GM12878 (cell line): ENCODE data around the gene MACROD2.

ENCODE experiments used
- BRCA1 ChIP-seq: IDR thresholded peaks from 2 replicates; pipeline ENCODE4 v1.6.1; 2011; ENCODE audit warnings: low read depth, low read length, improper control_type of control experiment
- CTCF ChIP-seq, 3 experiments: IDR thresholded peaks in 2 of 3; conservative IDR thresholded peaks in 1 of 3; 2 replicates each; pipeline ENCODE4 v1.5.1; 2011; ENCODE audit warnings: low read depth in 3 of 3, low read length in 3 of 3, mild to moderate bottlenecking in 3 of 3, control low read depth in 2 of 3, moderate library complexity in 2 of 3, inconsistent platforms in 1 of 3, mixed read lengths in 1 of 3; ENCODE audit not compliant: control insufficient read depth in 2 of 3, insufficient read depth in 1 of 3; ENCODE audit errors: extremely low read depth in 1 of 3
- EZH2 ChIP-seq: IDR thresholded peaks from 2 replicates; pipeline ENCODE4 v1.6.1; 2012; ENCODE audit warnings: low read depth, mild to moderate bottlenecking, control low read depth, inconsistent platforms, low read length, borderline replicate concordance; ENCODE audit not compliant: control insufficient read depth
- FOS ChIP-seq: IDR thresholded peaks from 3 replicates; pipeline ENCODE4 v1.6.1; 2011; ENCODE audit warnings: borderline replicate concordance; ENCODE audit not compliant: insufficient read length; ENCODE audit errors: extremely low read depth
- MYC ChIP-seq: IDR thresholded peaks from 2 replicates; pipeline ENCODE4 v1.6.1; 2011; ENCODE audit warnings: mild to moderate bottlenecking, low read length, moderate library complexity, inconsistent platforms; ENCODE audit not compliant: insufficient read depth, insufficient replicate concordance, insufficient read length, severe bottlenecking
- RBBP5 ChIP-seq: fragments of 200-600 bp; sonication (generic); conservative IDR thresholded peaks from 2 replicates; pipeline ENCODE4 v1.6.1; 2016
- SMAD1 ChIP-seq: fragments of 450-650 bp; IDR thresholded peaks from 2 replicates; pipeline ENCODE4 v1.6.1; 2018; ENCODE audit warnings: mild to moderate bottlenecking, low read depth; ENCODE audit not compliant: partially characterized antibody
- SREBF2 ChIP-seq: IDR thresholded peaks from 2 replicates; pipeline ENCODE4 v1.6.1; 2012; ENCODE audit warnings: mild to moderate bottlenecking, low read length

- TF ChIP-seq CTCF (IDR thresholded peaks at IDR 0.05 in 2 of 3, conservative IDR thresholded peaks at IDR 0.05 in 1 of 3; ENCODE audit: control insufficient read depth in 2 of 3, extremely low read depth in 1 of 3, insufficient read depth in 1 of 3, low read depth in 3 of 3, low read length in 3 of 3) (no peak), SMAD1 (no peak), BRCA1 (no peak), SREBF2 (no peak), EZH2 (no peak), FOS (no peak), RBBP5 (no peak), MYC (no peak)
These were observed 927.4 kb downstream of the MACROD2 start for GRCh38 chr20:14922503-14923267.
